HepG2 (cell line): Measurements from ENCODE around the gene POU2F1. TPM values are rescaled to one million over a fixed set of nuclear protein-coding genes. Genes with fewer than 3 reads are reported as not detected.

Experiments
- ARNT2 ChIP-seq: sonication (generic); formaldehyde crosslinking; IDR thresholded peaks from 2 replicates; pipeline ENCODE4 v1.8.0; 2022; ENCODE audit warnings: mild to moderate bottlenecking, low read depth, missing genetic modification reagents, moderate library complexity
- CENPX ChIP-seq: sonication (generic); formaldehyde crosslinking; IDR thresholded peaks from 2 replicates; pipeline ENCODE4 v1.9.0; 2021; ENCODE audit warnings: mild to moderate bottlenecking, missing genetic modification reagents, moderate library complexity
- FOXK1 ChIP-seq: sonication (generic); formaldehyde crosslinking; IDR thresholded peaks from 2 replicates; pipeline ENCODE4 v1.4.0; 2020; ENCODE audit warnings: low read depth, missing genetic modification reagents, borderline replicate concordance
- FOXO1 ChIP-seq: sonication (generic); formaldehyde crosslinking; IDR thresholded peaks from 2 replicates; pipeline ENCODE4 v1.4.0; 2020; ENCODE audit warnings: missing genetic modification reagents
- HMGA1 ChIP-seq: sonication (generic); formaldehyde crosslinking; conservative IDR thresholded peaks from 2 replicates; pipeline ENCODE4 v1.4.0; 2020; ENCODE audit warnings: missing genetic modification reagents
- KDM1A ChIP-seq: IDR thresholded peaks from 2 replicates; pipeline ENCODE4 v1.6.1; 2016; ENCODE audit warnings: missing compliant biosample characterization
- MAFF ChIP-seq: IDR thresholded peaks from 2 replicates; pipeline ENCODE4 v1.6.1; 2011; ENCODE audit warnings: low read depth, low read length, improper control_type of control experiment
- MIER3 ChIP-seq: IDR thresholded peaks from 2 replicates; pipeline ENCODE4 v1.6.1; 2016; ENCODE audit warnings: missing compliant biosample characterization, borderline replicate concordance
- MYC ChIP-seq: sonication (generic); formaldehyde crosslinking; IDR thresholded peaks from 2 replicates; pipeline ENCODE4 v1.9.0; 2021; ENCODE audit warnings: missing genetic modification reagents, borderline replicate concordance
- NBN ChIP-seq: fragments of 450-650 bp; conservative IDR thresholded peaks from 2 replicates; pipeline ENCODE4 v1.6.1; 2017
- NFE2L2 ChIP-seq: fragments of 150-350 bp; IDR thresholded peaks from 2 replicates; pipeline ENCODE4 v1.6.1; 2014; ENCODE audit warnings: low read length
- NR2C2 ChIP-seq: sonication (generic); formaldehyde crosslinking; IDR thresholded peaks from 2 replicates; pipeline ENCODE4 v1.4.0; 2020; ENCODE audit warnings: missing genetic modification reagents, mild to moderate bottlenecking, moderate library complexity, borderline replicate concordance
- NR3C1 ChIP-seq: sonication (generic); formaldehyde crosslinking; IDR thresholded peaks from 2 replicates; pipeline ENCODE4 v1.4.0; 2020; ENCODE audit warnings: missing genetic modification reagents
- POLR2A ChIP-seq, 2 experiments: IDR thresholded peaks; 2 replicates each; pipeline ENCODE4 v1.6.1; 2011; ENCODE audit warnings: low read depth in 2 of 2, low read length in 2 of 2, mild to moderate bottlenecking in 1 of 2, moderate library complexity in 1 of 2; ENCODE audit not compliant: insufficient read depth in 1 of 2
- RCOR2 ChIP-seq: IDR thresholded peaks from 2 replicates; pipeline ENCODE4 v1.6.1; 2016; ENCODE audit warnings: missing biosample characterization, missing genetic modification reagents
- SALL2 ChIP-seq: sonication (generic); formaldehyde crosslinking; IDR thresholded peaks from 2 replicates; pipeline ENCODE4 v1.8.1; 2023; ENCODE audit warnings: mild to moderate bottlenecking, missing genetic modification reagents, inconsistent platforms
- ZMYM2 ChIP-seq: sonication (generic); formaldehyde crosslinking; IDR thresholded peaks from 2 replicates; pipeline ENCODE4 v1.8.0; 2022; ENCODE audit warnings: mild to moderate bottlenecking, missing genetic modification reagents
- ZNF142 ChIP-seq: sonication (generic); formaldehyde crosslinking; IDR thresholded peaks from 2 replicates; pipeline ENCODE4 v1.4.0; 2020; ENCODE audit warnings: missing genetic modification reagents
- ZNF264 ChIP-seq: sonication (generic); formaldehyde crosslinking; IDR thresholded peaks from 2 replicates; pipeline ENCODE4 v1.4.0; 2020; ENCODE audit warnings: missing genetic modification reagents
- ZNF569 ChIP-seq: sonication (generic); formaldehyde crosslinking; IDR thresholded peaks from 2 replicates; pipeline ENCODE4 v1.5.0; 2020; ENCODE audit warnings: mild to moderate bottlenecking, missing genetic modification reagents, moderate library complexity, borderline replicate concordance
- polyA plus RNA-seq, 8 experiments: library from polyadenylated mRNA; depleted of rRNA in 3 of 8; stranded (reverse) in 7 of 8; unstranded in 1 of 8; fragments of >200 nt; fragmentation: Illumina TruSeq in 4 of 8; extraction: Trizol in 4 of 8; gene quantifications; 2 replicates each; pipeline versions ENCODE4 v1.2.1 to v1.2.3, GENCODE V29; 2011 to 2016; ENCODE audit warnings: low read depth in 4 of 8, missing spikeins in 1 of 8, mixed read lengths in 1 of 8; ENCODE audit not compliant: insufficient read depth in 1 of 8
- total RNA-seq, 5 experiments: library from RNA; depleted of rRNA; stranded (reverse); fragments of >200 nt; fragmentation: Illumina TruSeq; extraction: Trizol; gene quantifications; 2 replicates each; pipeline ENCODE4 v1.2.3, GENCODE V29; 2016; ENCODE audit warnings: low read depth in 1 of 5
- TF ChIP-seq, protein P1 (sequence below): sonication (generic); formaldehyde crosslinking; IDR thresholded peaks from 2 replicates; pipeline ENCODE4 v1.8.1; 2022; ENCODE audit warnings: mild to moderate bottlenecking, missing genetic modification reagents
- TF ChIP-seq, protein P2 (sequence below): sonication (generic); formaldehyde crosslinking; IDR thresholded peaks from 2 replicates; pipeline ENCODE4 v1.4.0; 2020; ENCODE audit warnings: missing genetic modification reagents, mild to moderate bottlenecking, borderline replicate concordance

The POU2F1 gene
- total and polyA plus RNA-seq, 2 of the 13 experiments (the other 11 are each of a cell fraction or from before 2014, with no cell fraction given): 10.2 to 13.0 TPM

- TF ChIP-seq NR3C1 (CRISPR knock-in tag) (no peak), ZNF569 (CRISPR knock-in tag) (no peak), NFE2L2 (no peak), KDM1A (CRISPR knock-in tag) (peak; percentile 50; the same call in 1 of the 2 replicates), ZNF264 (peak; percentile 61; the same call in 1 of the 2 replicates), MYC (CRISPR knock-in tag) (no peak), NR2C2 (CRISPR knock-in tag) (peak; percentile 13; the same call in 1 of the 2 replicates), ARNT2 (CRISPR knock-in tag) (no peak), CENPX (CRISPR knock-in tag) (no peak), FOXO1 (CRISPR knock-in tag) (peak; percentile 95), ZNF142 (CRISPR knock-in tag) (no peak), FOXK1 (CRISPR knock-in tag) (peak; percentile 67; the same call in 1 of the 2 replicates), MIER3 (CRISPR knock-in tag) (peak; percentile 78; the same call in 1 of the 2 replicates), NBN (no peak), SALL2 (CRISPR knock-in tag) (no peak), RCOR2 (CRISPR knock-in tag) (peak; percentile 44; the same call in 1 of the 2 replicates), HMGA1 (CRISPR knock-in tag) (no peak), POLR2A (IDR thresholded peaks at IDR 0.05; ENCODE audit: insufficient read depth in 1 of 2, low read depth in 2 of 2, low read length in 2 of 2) (0 out of 4 replicates have a peak, but pooled peaks of 1 of the 2 experiments have one; percentile 20), ZMYM2 (peak; percentile 69; the same call in 1 of the 2 replicates), MAFF (0 out of 2 replicates have a peak, but pooled peaks have one; percentile 32)
- TF ChIP-seq, protein P1, sequence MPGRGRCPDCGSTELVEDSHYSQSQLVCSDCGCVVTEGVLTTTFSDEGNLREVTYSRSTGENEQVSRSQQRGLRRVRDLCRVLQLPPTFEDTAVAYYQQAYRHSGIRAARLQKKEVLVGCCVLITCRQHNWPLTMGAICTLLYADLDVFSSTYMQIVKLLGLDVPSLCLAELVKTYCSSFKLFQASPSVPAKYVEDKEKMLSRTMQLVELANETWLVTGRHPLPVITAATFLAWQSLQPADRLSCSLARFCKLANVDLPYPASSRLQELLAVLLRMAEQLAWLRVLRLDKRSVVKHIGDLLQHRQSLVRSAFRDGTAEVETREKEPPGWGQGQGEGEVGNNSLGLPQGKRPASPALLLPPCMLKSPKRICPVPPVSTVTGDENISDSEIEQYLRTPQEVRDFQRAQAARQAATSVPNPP: 0 out of 2 replicates have a peak, but pooled peaks have one; percentile 41
- TF ChIP-seq, protein P2, sequence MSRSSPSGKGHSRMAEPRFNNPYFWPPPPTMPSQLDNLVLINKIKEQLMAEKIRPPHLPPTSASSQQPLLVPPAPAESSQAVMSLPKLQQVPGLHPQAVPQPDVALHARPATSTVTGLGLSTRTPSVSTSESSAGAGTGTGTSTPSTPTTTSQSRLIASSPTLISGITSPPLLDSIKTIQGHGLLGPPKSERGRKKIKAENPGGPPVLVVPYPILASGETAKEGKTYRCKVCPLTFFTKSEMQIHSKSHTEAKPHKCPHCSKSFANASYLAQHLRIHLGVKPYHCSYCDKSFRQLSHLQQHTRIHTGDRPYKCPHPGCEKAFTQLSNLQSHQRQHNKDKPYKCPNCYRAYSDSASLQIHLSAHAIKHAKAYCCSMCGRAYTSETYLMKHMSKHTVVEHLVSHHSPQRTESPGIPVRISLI (CRISPR knock-in tag): peak; percentile 66
These were observed 76.8 kb downstream of the POU2F1 start (continued) for GRCh38 chr1:167297222-167298214.
